Activated CD4-positive, alpha-beta memory T cell treated with anti-CD3 and anti-CD28 coated beads for 36 hours (primary cell): ENCODE data around the gene TBX4. TPM values are rescaled to one million over a fixed set of nuclear protein-coding genes. Genes with fewer than 3 reads are reported as not detected.

Experiments
- CTCF ChIA-PET: fragments of 350-600 bp; sonication (Branson Sonifier 250); formaldehyde crosslinking; loops from one replicate; lab custom pipeline; 2021; ENCODE audit warnings: antibody characterized with exemption, inconsistent platforms; lab: Charles Lee
- POLR2A ChIA-PET: fragments of 350-600 bp; sonication (Branson Sonifier 250); formaldehyde crosslinking; loops from one replicate; lab custom pipeline; 2021; ENCODE audit warnings: antibody characterized with exemption; lab: Charles Lee
- DNase-seq: peaks from one replicate; pipeline ENCODE4 v3.0.0-alpha.2; 2020
- H3K27ac Mint-ChIP-seq: one replicate; pipeline ENCODE4 v1.8.0; 2021; ENCODE audit warnings: mixed read lengths
- H3K27me3 Mint-ChIP-seq: one replicate; pipeline ENCODE4 v1.8.0; 2021; ENCODE audit warnings: mixed read lengths
- H3K36me3 Mint-ChIP-seq: one replicate; pipeline ENCODE4 v1.8.0; 2021; ENCODE audit warnings: mixed read lengths
- H3K4me1 Mint-ChIP-seq: one replicate; pipeline ENCODE4 v1.8.0; 2021; ENCODE audit warnings: low read depth, mixed read lengths
- H3K4me3 Mint-ChIP-seq: one replicate; pipeline ENCODE4 v1.8.0; 2021; ENCODE audit warnings: mild to moderate bottlenecking, mixed read lengths
- H3K9me3 Mint-ChIP-seq: one replicate; pipeline ENCODE4 v1.8.0; 2021; ENCODE audit warnings: mixed read lengths
- intact Hi-C: fragments of 100-400 bp; cut with micrococcal nuclease; formaldehyde crosslinking; loops from one replicate; pipeline ENCODE4 v1.15.1; 2023
- total RNA-seq, 2 experiments: library from RNA; stranded (reverse); gene quantifications; one replicate each; pipeline ENCODE4 v1.2.3, GENCODE V29; 2021

The TBX4 gene
- total RNA-seq, 2 experiments from 2014 or later: not detected

- POLR2A ChIA-PET: no interaction called here
- peaks cover 40% of the 10 kb centered on the region for H3K27me3 Mint-ChIP-seq
Measured at GRCh38 chr17:61449707-61450640, 2.2 kb upstream of the TBX4 start.

GRCh38 chr17:61450641-61451537 lies 1.3 kb upstream of the TBX4 start:
- DNase-seq: no peak
- intact Hi-C loops: no loop called here
- H3K4me1 Mint-ChIP-seq: peaks cover 24% of the 10 kb centered on the region
- no peak overlapping the region for H3K27ac Mint-ChIP-seq
- no peak overlapping the region for H3K4me3 Mint-ChIP-seq
- ChIA-PET POLR2A (no interaction called here), CTCF (interaction anchor here (0.8 to 1.6 kb wide), 3 partner anchors 34 to 51 kb away, joined by 3 to 4 read pairs (median 3); partner anchors contain the start of gene TBX2)
- no peaks in the 10 kb centered on the region for H3K9me3 Mint-ChIP-seq
- H3K27me3 Mint-ChIP-seq: peaks cover 44% of the 10 kb centered on the region
- H3K36me3 Mint-ChIP-seq: no peaks in the 10 kb centered on the region

More at GRCh38 chr17:61449707-61450640, 2.2 kb upstream of the TBX4 start:
- Mint-ChIP-seq H3K4me3 (no peak overlapping the region), H3K4me1 (peaks cover 21% of the 10 kb centered on the region), H3K27ac (no peak overlapping the region), H3K36me3 (no peaks in the 10 kb centered on the region), H3K9me3 (no peaks in the 10 kb centered on the region)
- CTCF ChIA-PET: interaction anchor here (0.6 to 2.3 kb wide), 3 partner anchors 38 to 478 kb away, joined by 3 to 10 read pairs (median 4); no protein-coding TSS in a partner anchor
- intact Hi-C loops: no loop called here
- DNase-seq: no peak

- POLR2A ChIA-PET: no interaction called here
- no peak overlapping the region for H3K4me3 Mint-ChIP-seq
- DNase-seq: no peak
- peaks cover 24% of the 10 kb centered on the region for H3K4me1 Mint-ChIP-seq
- no peaks in the 10 kb centered on the region for H3K36me3 Mint-ChIP-seq
- CTCF ChIA-PET: interaction anchor here (0.8 to 1.6 kb wide), 3 partner anchors 35 to 52 kb away, joined by 3 to 4 read pairs (median 3); partner anchors contain the start of gene TBX2
- peaks cover 44% of the 10 kb centered on the region for H3K27me3 Mint-ChIP-seq
- intact Hi-C loops: no loop called here
- no peaks in the 10 kb centered on the region for H3K9me3 Mint-ChIP-seq
- no peak overlapping the region for H3K27ac Mint-ChIP-seq
Measured at GRCh38 chr17:61451538-61452300, 503 bp upstream of the TBX4 start.

DNA sequence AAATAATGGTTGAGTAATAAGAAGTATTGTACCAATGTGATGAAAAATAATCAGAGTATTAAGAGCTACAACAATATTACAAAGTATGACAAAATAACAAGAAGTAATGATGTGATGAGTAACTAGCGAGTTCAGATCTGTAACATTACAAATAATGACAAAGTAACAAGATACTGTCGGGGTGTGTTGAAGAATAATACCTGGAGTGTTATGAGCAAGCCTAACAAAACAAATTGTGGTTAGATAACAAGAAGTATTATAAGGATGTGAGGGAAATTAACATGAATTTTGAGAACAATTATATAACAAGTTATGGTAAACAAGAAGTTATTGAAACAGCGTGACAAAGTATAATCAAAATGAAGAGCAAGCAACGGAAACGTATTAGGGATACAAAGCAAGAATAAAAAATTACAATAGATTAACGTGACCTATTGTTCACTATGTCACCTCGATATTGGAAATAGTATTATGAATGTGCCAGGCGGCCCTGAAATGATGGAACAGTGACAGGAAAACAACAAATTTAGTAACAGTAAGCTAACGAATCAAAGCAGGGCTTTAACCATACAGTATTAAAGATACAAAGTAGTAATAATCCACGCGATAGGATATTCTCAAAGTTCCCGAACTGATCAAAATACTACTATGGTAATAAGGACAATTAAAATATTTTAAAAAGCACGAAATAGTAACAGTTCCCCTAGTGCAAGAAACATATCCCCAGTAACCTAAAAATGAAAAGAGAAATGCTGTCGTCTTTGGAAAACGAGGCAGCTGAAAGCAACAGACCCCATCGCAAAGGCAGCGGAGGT lies 1.6 kb downstream of the TBX4 start:
- ChIA-PET CTCF (interaction anchor here (1.4 kb wide), 1 partner anchor 41 kb away, joined by 5 read pairs; no protein-coding TSS in a partner anchor), POLR2A (no interaction called here)
- H3K4me3 Mint-ChIP-seq: no peak overlapping the region

GRCh38 chr17:61454381-61455323 lies 2.4 kb downstream of the TBX4 start:
- Mint-ChIP-seq H3K9me3 (no peaks in the 10 kb centered on the region), H3K36me3 (no peaks in the 10 kb centered on the region), H3K4me3 (no peak overlapping the region), H3K27ac (no peak overlapping the region), H3K4me1 (peaks cover 33% of the 10 kb centered on the region), H3K27me3 (peaks cover 68% of the 10 kb centered on the region)
- intact Hi-C loops: loop anchor here (2.0 kb wide), 1 partner anchor 52 kb away; no protein-coding TSS in a partner anchor
- ChIA-PET CTCF (interaction anchor here (1.4 kb wide), 1 partner anchor 42 kb away, joined by 5 read pairs; no protein-coding TSS in a partner anchor), POLR2A (interaction anchor here (0.9 kb wide), 1 partner anchor 51 kb away, joined by 3 read pairs; no protein-coding TSS in a partner anchor)
- no peak for DNase-seq

More for the DNA sequence above, 1.6 kb downstream of the TBX4 start:
- intact Hi-C loops: loop anchor here (2.0 kb wide), 1 partner anchor 51 kb away; no protein-coding TSS in a partner anchor
- no peaks in the 10 kb centered on the region for H3K36me3 Mint-ChIP-seq
- H3K4me1 Mint-ChIP-seq: peaks cover 33% of the 10 kb centered on the region
- H3K27me3 Mint-ChIP-seq: peaks cover 59% of the 10 kb centered on the region
- H3K9me3 Mint-ChIP-seq: no peaks in the 10 kb centered on the region
- no peak for DNase-seq
- no peak overlapping the region for H3K27ac Mint-ChIP-seq

- Mint-ChIP-seq H3K36me3 (no peaks in the 10 kb centered on the region), H3K27me3 (peaks cover 72% of the 10 kb centered on the region), H3K4me3 (no peak overlapping the region), H3K27ac (no peak overlapping the region), H3K4me1 (peaks cover 33% of the 10 kb centered on the region), H3K9me3 (no peaks in the 10 kb centered on the region)
- intact Hi-C loops: loop anchor here (2.0 kb wide), 1 partner anchor 53 kb away; no protein-coding TSS in a partner anchor
- POLR2A ChIA-PET: interaction anchor here (0.7 to 0.9 kb wide), 2 partner anchors 43 to 52 kb away, joined by 3 read pairs; no protein-coding TSS in a partner anchor
- CTCF ChIA-PET: no interaction called here
- no peak for DNase-seq
Measured at GRCh38 chr17:61455324-61456060, 3.3 kb downstream of the TBX4 start.

GRCh38 chr17:61456061-61456681 lies 3.9 kb downstream of the TBX4 start:
- Mint-ChIP-seq H3K27me3 (peaks cover 74% of the 10 kb centered on the region), H3K9me3 (no peaks in the 10 kb centered on the region), H3K27ac (no peak overlapping the region), H3K4me3 (no peak overlapping the region), H3K36me3 (no peaks in the 10 kb centered on the region), H3K4me1 (peaks cover 29% of the 10 kb centered on the region)
- POLR2A ChIA-PET: interaction anchor here (0.7 to 0.9 kb wide), 2 partner anchors 44 to 53 kb away, joined by 3 read pairs; no protein-coding TSS in a partner anchor
- CTCF ChIA-PET: no interaction called here
- DNase-seq: no peak
- intact Hi-C loops: no loop called here

DNA sequence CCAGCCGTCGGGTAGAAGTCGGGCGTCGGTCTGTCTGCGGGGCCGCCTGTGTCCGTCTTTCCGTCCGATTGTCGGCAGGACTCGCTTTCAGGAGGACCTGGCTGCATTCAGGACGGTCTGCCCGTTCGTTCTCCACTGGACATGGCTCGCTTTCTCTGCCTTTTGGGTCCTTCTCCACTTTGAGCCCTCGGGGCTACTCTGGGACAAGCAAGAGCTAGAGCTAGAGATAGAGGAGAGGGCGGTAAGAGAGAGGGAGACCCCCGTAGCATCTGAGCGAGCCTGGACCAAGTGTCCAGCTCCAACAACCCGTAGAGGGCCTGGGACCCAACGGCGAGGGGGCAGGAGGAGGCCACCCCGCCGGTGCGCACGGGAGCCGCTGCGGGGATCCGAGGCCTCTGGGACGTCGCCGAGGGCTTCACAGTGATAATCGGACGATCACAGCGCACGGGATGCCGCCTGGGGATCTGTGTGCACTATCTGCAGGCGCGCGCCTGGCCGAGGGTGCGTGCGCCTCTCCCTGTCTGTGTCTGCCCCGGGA lies 4.5 kb downstream of the TBX4 start:
- Mint-ChIP-seq H3K4me1 (peaks cover 31% of the 10 kb centered on the region), H3K27ac (no peak overlapping the region), H3K27me3 (peaks cover 77% of the 10 kb centered on the region), H3K36me3 (no peaks in the 10 kb centered on the region), H3K4me3 (no peak overlapping the region), H3K9me3 (no peaks in the 10 kb centered on the region)
- ChIA-PET POLR2A (no interaction called here), CTCF (interaction anchor here (1.0 kb wide), 1 partner anchor 45 kb away, joined by 3 read pairs; no protein-coding TSS in a partner anchor)
- intact Hi-C loops: no loop called here
- no peak for DNase-seq
